Stimulated activated CD8-positive, alpha-beta memory T cell treated with anti-CD3 and anti-CD28 coated beads, Interleukin-12 subunit alpha, Interleukin-12 subunit beta, amount 100 ng/mL, for 4 hours (primary cell): ENCODE data around the gene DRICH1.
A peak's percentile ranks its signal among the peaks of the same experiment; 100 is the strongest.
"Not testable (repeated sequence)": the region's sequence is repeated elsewhere in the genome, so short reads cannot be mapped to it uniquely, and the experiment has no call there.

Experiments
- DNase-seq: peaks from one replicate; pipeline ENCODE4 v3.0.0-alpha.2; 2020; ENCODE audit warnings: low read depth

DRICH1 gene

DNA sequence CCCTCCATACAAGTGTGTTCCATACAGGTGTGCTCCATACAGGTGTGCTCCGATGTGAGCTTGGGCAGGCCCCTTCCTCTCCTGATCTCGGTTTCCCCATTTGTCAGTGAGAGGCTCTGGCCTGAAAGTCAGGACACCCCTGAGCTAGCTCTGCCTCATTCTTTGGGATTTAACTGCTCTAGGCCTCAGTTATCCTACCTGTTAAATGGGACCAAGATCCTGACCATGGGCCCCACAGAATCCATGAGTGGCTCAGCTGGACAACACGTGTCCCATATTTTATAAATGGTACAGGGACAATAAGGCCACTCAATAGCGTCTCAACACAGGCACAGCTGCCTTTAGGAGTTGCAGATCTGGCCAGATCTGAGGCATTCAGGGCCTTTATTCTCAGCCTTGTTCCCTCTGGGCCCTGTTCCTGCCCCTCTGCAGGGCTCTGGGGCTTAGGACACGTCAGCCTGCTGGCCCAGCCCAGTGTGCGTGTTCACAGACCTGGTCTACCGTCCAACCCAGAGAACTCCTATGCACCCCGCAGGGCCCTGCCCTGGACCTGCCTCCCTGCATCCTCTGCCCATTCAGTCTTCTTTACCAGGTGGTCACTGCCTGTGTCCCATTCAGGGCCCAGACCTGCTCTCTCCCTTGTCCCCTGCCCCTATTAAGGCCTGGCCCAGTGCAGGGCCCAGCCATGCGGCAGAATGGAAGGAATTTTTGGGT is 33.2 kb downstream of the DRICH1 start:
- no peak for DNase-seq

DNA sequence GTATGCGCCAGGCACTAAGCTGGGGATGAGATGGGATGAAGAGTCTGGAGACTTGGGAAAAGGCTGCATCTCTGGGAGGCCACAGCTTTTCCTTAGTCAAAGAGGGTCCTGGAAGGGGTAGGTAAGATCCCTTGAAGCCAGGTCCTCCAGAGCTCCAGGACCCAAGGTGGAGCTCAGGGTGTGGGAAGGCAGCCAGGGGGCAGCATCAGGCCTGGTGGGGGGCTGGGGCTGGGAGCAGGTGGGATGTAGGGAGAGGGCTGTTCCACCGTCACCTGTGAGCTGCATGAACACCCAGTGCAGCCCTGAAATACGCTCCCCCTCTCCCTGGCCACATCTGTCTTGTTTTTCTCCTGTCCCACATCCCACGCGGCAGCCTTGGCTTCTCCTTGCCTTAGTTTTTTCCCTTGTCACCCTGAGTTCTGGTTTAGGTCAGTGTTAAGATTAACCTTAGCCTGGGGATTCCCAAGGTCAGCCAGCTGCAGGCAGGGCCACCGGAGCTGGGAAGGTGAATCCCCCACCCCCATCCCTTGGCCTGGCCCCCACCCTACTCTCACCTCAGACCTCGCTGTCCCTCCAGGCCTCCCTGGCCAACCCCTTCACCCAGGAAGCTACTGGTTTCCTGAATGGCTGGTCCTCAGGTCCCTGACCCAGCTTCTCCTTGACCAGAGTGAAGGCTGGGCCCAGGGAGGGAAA is 34.4 kb downstream of the DRICH1 start:
- DNase-seq: not testable (repeated sequence)

DNA sequence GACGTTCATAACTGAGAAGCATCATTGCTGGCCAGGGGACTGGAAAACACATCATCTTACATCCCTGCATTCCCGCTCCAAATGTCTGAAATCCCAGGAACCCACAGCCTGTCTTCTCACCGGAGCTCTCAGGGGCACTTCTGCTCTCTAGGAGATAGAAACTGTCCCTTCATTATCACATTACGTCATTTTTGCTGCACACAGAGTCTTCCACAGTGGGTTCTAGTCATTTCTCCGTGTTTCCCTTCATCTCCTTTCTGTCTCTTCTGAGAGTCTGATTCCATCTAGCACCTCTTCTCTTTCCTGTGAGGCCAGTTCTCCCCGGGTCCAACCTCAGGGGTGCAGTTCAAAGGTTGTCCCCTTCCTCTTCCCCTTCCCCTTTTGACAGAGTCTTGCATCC is 36.2 kb downstream of the DRICH1 start:
- not testable (repeated sequence) for DNase-seq

DNA sequence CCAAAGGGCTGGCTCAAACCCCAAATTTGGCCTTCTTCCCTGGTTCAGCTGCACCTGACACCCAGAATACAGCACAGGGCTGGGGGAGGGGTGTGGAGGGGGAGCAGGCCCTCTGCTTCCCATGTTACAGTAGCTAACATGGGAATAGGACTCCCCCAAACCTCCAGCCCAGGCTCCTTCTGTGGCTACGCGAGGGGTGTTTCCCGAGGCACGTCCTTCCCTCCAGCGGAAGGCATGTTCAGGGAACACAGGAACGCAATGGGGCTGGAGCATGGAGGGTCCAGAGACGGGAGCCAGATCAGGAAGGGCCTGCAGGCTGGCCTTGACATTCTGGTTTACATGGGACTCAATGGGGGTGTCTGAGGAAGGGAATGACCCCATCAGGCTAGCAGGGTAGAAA is 40.3 kb downstream of the DRICH1 start:
- DNase-seq: no peak

DNA sequence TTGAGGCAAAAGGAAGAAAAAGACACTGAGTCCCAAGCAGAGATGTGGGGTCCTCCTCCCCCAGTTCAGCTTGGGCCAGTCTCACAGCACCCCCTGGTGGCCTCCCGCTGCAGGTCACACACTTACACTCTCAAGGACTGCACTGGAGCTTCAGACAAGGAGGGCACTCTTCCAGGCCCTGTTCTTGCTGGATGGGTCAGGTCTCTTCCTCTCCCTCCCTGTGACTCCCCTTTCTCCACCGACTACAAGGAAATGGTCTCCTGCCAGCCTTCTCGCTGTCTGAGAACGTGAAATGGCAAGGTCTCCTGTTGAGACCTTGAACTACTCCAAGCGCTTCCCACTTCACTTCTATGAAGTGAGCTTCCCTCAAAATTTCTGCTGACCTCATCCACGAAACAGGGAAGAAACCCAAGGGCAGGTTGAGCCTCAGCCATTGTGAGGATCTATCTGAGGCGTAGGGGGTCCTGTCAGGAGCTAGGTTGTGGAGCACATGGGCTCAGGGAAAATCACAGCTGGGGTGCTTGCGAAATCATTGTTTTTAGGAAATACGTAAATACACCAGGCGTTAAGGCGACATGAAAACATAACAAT is 40.8 kb downstream of the DRICH1 start:
- DNase-seq: peak; percentile 17

DNA sequence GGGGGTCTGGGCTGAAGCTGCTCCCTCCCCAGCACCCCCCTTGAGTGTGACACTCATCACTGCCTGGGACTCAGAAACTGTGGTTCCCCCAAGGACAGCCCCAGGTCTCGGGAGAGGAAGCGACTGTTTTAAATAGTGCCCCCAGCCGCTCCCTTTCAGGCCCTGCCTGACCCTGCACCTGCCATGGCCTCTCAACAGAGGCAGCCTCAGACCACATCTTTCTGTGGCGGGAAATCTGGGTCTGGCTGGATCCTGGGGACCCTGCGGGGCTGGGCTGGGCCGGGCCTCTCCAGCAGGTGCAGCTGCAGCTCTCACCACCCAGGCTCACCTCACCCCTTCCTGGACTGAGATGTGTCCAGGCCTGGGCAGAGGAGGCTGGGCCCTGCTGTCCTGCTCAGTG is 48.3 kb downstream of the DRICH1 start:
- DNase-seq: no peak

DNA sequence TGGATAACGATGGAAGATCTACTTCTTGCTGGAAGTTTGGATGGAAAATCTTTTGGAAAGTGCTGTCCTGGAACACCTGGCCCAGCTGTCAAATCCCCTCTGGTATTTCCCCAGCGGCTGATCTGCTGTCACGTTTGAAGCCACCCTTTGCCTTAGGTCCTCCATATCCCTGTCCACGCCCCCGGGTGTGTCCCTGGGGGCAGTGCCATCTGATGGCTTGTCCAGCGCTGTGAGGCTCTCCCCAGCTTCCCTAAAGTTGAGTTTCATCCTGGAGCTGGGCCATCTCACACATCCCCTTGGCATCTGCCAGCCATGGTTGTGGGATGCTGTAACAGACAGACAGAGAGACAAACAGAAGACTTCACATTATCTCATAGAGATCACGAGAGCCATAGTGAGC is 49.0 kb downstream of the DRICH1 start:
- no peak for DNase-seq

DNA sequence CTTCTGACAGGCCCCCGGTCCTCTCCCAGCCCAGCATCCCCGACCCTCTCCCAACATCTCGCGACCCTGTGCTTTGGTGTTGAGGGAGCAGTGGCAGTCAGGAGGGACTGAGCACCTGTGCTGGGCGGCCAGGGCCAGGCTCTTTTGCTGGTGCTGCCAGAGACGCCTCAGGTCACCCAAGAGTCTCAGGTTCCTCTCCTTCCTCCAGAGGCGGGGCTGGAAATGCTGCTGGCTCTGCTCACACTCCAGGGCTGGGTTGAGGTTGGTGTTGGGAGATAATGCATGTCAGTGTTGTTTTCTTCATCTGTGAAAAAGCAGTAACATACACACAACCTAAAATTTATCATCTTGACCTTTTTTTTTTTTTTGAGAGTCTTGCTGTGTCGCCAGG is 50.9 kb downstream of the DRICH1 start:
- DNase-seq: no peak

DNA sequence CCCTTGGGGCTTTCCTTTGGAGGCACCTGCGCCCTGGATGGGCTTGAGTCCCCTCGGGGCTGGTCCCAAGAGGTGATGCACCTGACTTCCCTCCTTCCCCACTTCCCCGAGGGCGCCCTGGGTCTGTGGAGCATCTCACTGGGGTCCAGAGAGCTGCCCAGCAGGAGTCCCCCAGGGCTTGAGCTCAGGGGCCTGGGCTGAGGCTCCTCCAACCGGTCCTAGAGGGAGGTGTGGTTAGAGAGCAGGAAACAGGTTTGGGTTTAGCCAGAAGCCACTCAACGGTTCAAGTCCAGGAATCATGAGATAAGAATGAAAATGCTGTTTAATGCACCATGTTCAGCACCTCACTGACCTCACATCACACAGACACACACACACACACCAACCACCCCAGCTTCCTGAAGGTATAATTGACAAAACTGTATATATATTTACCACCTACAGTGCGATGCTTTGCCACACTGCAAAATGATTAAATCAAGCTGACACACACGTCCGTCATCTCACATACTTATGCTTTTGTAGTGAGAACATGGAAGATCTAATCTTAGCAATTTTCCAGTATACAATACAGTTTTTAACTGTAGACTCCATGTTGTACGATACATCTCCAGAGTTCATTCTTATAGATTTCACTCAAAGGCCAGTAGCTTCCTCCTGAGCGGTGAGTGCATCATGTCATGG is 51.4 kb downstream of the DRICH1 start:
- no peak for DNase-seq

DNA sequence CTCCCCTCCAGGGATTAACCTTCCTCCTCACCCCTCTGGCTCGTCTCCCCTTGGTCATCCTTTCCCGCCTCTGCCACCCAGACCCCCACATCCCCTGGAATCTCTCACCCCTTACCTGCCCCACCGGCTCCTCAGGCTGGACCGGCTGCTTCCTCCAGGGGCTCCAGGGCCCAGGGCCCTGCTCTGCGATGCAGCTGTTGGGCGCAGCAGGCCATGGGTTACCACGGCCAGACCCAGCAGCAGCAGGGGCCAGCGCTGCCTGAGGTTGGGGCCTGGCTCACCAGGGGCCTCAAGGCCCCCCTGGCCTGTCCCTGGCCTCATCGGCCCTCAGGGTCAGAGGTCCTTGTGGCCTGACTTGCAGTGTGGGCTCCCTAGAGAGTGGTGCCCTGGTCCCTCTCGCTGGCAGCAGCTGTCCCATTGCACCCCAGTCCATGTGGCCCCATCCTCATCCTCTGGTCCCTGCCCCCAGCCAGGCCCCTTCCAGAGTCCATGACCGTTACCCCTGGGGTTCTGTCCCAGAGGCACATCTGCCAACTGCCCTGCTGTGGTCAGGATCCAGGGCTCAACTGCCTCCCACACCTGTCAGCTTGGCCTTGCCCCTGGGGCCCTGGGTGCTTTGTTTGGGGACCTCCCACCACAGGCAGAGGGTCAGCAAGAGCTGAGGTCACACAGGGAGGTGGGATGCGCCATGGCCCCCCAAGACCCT is 52.1 kb downstream of the DRICH1 start, which contains the start of gene IGLL1:
IGLL1 (minus strand) TSS at position 421 of the 706 bp plus-strand sequence; CDS start at position 321, 100 bp downstream.
- DNase-seq: no peak

DNA sequence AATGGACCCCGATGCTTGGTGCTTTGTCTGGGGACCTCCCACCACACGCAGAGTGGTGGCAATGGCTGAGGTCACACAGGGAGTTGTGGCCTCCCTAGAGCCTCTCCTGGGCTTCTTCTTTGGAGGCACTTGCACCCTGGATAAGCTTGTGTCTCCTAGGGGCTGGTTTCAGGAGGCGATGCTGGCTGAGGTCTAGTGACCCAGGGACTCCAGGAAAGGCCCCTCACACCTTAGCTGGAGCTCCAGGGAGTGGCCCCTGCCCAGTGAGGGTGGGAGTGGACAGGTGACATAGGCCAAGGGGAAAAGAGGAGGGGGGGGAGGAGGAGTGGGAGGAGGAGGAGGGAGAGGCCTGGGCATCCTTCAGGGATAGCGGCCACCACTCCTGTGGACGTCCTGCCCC is 52.8 kb downstream of the DRICH1 start:
- no peak for DNase-seq

DNA sequence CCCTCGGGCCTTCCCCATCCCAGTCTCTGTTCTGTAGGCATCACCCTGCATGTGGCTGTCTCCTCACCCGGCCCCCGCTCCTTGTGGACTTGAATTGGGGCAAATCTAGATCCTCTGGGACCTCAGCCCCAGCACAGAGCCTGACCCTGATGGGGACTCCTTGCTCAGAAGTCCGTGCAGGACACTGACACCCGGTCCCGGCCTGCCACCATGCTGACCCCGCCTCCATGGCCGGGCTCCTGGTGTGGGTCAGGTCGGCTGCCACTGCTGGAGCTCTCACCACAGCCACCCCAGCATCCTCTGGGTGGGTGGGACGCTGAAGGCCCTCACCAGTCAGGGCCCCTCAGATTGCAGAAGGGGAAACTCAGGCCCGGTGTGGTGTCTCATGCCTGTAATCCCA is 53.8 kb downstream of the DRICH1 start:
- no peak for DNase-seq

DNA sequence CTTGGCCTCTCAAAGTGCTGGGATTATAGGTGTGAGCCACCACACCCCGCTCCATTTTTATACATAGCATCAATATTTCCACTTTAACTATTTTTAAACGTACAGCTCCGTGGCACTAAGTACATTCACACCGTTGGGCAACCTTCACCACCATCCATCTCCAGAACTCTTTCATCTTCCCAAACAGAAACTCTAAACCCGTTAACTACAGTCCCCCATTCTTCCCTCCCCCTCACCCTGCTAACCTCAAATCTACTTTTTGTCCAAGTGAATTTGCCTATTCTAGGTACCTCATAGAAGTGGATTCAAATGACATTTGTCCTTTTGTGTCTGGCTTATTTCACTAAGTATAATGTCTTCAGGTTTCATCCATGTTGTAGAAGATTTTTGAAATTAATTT is 55.4 kb downstream of the DRICH1 start:
- DNase-seq: no peak

DNA sequence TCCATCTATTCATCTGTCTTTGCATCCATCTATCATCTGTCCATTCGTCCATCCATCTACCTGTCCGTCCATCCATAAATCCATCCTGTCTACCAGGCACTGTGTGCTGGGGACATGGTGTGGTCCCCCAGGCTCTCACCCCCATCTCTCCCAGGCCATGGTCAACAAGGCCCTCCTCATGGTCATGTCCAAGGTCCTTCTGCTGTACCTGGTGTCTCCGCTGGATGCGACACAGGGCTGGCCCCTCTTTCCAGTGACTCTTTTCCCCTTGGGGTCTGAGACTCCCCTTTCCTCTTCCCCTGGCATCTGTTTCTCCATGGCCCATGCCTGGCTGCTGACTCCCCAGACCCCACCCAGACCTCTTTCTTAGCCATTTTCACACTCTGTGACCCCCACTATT is 56.5 kb downstream of the DRICH1 start:
- no peak for DNase-seq

DNA sequence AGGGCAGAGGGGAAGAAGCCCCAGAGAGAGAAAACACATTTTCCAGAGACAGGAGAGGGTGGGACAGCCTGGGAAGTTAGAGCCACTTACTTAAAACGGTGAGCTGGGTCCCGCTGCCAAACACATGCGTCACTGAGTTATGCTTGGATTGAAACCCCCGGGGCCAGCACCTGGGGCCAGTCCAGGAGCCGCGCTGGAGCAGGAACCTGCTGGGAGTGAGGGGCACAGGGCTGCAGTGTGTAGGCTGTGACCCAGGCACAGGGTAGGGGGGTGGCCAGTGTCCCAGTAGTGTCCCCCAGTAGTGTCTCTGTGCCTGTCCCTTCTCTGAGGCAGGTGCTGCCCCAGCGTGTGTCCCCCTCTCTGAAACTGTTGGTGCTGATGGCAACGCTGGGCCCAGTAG is 57.2 kb downstream of the DRICH1 start:
- DNase-seq: no peak

DNA sequence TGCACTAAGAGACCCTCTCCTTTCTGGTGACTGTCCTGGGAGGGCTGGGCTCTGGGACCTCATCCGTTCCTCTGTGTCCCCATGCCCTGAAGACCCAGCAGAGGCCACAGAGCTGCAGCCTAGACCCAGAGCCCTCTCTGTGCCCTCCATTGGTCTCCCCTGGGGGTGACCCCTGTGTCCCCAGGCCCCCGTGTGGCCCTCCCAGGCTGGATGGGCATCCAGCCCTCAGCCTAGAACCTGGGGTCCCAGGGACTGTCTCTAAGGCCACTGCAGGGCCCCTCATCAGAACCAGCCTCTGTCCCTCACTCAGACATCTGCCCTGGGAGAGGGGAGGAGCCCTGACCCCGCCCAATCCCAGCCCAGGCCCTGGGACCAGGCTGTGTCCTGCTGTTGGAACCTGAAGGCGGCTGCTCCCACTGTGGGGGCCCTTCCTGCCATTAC is 57.7 kb downstream of the DRICH1 start:
- DNase-seq: no peak

DNA sequence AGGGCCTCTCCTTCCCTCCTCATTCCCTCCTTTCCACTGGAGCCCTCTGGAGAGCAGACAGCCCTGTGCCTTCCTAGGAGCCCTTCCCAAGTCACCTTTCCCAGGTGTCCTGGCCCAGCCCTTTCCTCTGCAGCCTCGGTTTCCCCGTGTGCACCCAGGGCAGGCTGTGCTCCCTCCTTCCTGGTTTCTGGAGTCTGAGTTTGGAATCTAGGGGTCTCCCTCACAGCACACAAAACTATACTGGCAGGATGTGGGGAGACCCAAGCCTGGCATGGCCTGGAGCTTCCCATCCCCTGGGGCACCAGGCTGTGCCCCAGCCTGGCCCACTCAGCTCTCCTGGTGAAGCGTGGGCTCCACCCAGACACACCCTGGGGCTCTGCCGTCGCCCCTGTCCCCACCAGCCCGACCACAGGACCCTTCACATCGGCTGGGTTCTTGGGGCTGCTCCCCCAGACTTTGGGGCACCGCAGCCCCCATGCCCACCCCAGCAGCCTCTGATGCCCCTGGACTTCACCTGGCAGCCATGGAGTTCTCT is 58.4 kb downstream of the DRICH1 start:
- DNase-seq: not testable (repeated sequence)

DNA sequence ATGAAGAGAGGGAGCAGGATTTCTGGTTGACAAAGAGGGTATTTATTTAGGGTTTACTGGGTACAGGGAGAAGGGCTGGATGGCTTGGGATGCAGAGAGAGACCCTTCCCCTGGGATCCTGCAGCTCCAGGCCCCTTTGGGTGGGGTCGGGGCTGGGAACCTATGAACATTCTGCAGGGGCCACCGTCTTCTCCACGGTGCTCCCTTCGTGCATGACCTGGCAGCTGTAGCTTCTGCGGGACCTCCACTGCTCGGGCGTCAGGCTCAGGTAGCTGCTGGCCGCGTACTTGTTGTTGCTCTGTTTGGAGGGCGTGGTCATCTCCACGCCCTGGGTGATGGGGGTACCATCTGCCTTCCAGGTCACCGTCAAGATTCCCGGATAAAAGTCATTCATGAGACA is 59.0 kb downstream of the DRICH1 start:
- not testable (repeated sequence) for DNase-seq

DNA sequence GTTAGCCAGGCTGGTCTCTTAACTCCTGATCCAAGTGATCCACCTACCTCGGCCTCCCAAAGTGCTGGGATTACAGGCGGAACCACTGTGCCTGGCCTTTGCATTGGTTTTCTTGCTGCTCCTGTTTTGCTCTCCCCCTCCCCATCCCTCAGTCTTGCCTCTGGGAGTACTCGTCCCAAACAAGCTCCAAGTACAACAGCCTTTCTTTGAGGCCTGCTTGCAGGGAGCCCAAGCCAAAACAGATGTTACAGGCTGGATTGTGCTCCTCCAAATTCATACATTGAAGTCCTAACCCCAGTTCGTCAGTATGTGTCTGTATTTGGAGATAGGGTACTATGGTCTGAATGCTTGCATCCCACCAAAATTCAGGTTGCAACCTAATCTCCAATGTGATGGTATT is 60.6 kb downstream of the DRICH1 start:
- no peak for DNase-seq

DNA sequence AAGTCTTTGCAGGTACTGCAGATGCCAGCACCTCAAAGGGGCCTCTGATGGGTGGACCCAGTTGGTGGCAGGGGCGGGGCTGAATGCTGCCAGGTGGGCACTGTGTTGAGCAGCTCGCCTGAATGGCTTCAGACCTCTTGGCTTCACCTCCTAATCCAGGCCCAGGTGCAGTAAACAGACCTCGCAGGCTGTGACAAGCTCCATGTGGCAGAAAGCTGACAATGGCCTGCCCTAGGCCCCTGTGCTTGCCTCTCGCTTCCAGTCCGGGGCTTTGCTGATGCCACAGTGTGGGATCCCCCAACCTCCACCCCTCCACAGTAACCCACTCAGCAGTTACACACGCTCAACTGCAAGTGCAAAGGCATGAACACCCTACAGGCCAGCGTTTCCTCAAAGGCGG is 61.4 kb downstream of the DRICH1 start:
- no peak for DNase-seq

DNA sequence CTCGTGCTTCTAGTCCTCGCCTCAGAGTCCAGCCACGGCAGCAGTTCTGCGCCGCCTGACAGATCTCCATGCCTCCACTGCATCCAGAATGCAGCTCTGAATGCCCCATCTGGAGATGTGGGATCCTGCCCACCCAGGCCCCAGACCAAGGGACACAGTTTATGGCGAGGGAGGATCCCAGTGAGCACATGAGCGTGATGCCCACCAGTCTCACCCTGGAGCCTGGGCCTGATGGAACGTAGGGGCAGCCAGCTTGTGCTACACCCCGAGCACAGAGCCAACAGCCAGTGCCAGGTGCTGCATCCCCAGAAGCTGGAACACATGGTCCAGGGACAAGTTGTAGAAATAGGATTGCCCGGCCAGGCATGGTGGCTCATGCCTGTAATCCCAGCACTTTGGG is 62.4 kb downstream of the DRICH1 start:
- no peak for DNase-seq

DNA sequence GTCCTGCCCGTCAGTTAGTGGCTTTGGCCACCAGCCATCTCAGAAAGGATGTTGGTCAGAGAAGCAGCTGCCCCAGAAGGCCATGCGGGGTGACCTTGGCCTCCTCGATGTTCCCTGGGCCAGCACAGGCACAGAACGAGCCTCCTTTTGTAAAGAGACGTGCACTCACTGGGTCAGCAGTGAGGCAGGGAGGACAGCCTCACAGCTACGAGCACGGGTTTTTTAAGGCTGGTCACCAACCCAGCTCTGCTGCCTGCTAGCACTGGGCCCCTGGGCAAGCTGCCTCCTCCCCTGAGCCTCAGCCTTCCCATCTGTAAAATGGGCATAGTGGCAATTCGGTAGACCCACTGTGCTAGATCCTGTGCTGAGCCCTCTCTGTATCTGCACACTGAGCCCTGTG is 62.8 kb downstream of the DRICH1 start:
- no peak for DNase-seq
